IgD-negative memory B cell (primary cell): ENCODE data around the gene PJA2. TPM values are rescaled to one million over a fixed set of nuclear protein-coding genes. Genes with fewer than 3 reads are reported as not detected.

Experiments
- H3K27ac Mint-ChIP-seq, 3 donors: one replicate each; pipeline ENCODE4 v1.8.0; 2020 to 2022; ENCODE audit warnings: mild to moderate bottlenecking in 3 of 3, mixed read lengths in 3 of 3, moderate library complexity in 1 of 3
- H3K27me3 Mint-ChIP-seq: one replicate; pipeline ENCODE4 v1.8.0; 2021; ENCODE audit warnings: mixed read lengths
- H3K36me3 Mint-ChIP-seq: one replicate; pipeline ENCODE4 v1.8.0; 2020; ENCODE audit warnings: mild to moderate bottlenecking, mixed read lengths
- H3K4me1 Mint-ChIP-seq, 3 donors: one replicate each; pipeline ENCODE4 v1.8.0; 2020 to 2022; ENCODE audit warnings: mixed read lengths in 3 of 3, mild to moderate bottlenecking in 1 of 3
- H3K4me3 Mint-ChIP-seq, 4 donors: one replicate each; pipeline ENCODE4 v1.8.0; 2020 to 2022; ENCODE audit warnings: mild to moderate bottlenecking in 4 of 4, mixed read lengths in 4 of 4, moderate library complexity in 3 of 4
- H3K9me3 Mint-ChIP-seq, 3 donors: one replicate each; pipeline ENCODE4 v1.8.0; 2020 to 2021; ENCODE audit warnings: mixed read lengths in 3 of 3, mild to moderate bottlenecking in 1 of 3
- polyA plus RNA-seq: library from polyadenylated mRNA; unstranded; fragments of 300-500 nt; fragmentation: Illumina TruSeq; gene quantifications from one replicate; pipeline ENCODE4 v1.2.3, GENCODE V29; 2021

The PJA2 gene
- polyA plus RNA-seq, 1 donor from 2014 or later, result 45.6 TPM

DNA sequence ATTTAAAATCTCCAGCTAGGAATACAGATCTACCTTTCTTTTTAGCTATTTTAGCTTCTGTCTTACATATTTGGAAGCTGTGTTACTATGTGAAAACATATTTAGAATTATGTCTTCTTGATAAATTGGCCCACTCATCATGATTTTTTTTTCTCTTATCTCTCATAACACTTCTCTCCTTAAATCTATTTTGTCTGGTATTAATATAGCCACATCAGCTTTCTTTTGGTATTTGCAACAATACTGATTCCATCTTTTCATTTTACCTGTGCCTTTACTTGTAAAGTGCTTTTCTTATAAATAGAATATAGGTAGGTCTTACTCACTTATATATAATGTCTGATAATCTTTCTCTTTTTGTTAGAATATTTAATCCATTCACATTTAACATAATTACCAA is 19.6 kb downstream of the PJA2 start:
- peak overlapping the region in 1 of 3 donors; percentile 3 for H3K27ac Mint-ChIP-seq
- H3K27me3 Mint-ChIP-seq, result no peaks in the 10 kb centered on the region
- H3K9me3 Mint-ChIP-seq, result no peaks in the 10 kb centered on the region
- peaks cover 10% of the 10 kb centered on the region for H3K36me3 Mint-ChIP-seq
- peak overlapping the region in 1 of 4 donors; percentile 49 for H3K4me3 Mint-ChIP-seq
- H3K4me1 Mint-ChIP-seq, result peaks cover 45 to 82% (median 63%) of the 10 kb centered on the region in 3 donors

DNA sequence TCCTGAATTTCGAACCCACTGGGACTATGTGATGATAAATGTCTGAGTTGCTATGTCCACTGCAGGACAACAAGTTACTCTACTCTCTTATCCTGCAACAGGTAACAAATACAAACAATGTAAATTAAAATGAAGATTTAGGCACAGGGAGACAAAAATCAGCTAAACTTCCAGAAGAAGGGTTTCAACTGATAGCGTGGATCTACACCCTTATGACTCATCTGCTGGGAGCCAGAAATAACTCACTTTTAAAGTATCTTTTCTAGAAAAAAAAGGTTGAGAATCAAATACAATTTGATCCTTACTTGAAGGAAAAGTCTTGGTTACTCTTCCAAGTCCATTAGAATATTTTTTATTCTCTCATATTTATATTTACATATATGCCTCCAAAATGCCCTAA is 21.4 kb downstream of the PJA2 start:
- H3K27ac Mint-ChIP-seq, result no peak overlapping the region
- peaks cover 41 to 74% (median 58%) of the 10 kb centered on the region in 3 donors for H3K4me1 Mint-ChIP-seq

DNA sequence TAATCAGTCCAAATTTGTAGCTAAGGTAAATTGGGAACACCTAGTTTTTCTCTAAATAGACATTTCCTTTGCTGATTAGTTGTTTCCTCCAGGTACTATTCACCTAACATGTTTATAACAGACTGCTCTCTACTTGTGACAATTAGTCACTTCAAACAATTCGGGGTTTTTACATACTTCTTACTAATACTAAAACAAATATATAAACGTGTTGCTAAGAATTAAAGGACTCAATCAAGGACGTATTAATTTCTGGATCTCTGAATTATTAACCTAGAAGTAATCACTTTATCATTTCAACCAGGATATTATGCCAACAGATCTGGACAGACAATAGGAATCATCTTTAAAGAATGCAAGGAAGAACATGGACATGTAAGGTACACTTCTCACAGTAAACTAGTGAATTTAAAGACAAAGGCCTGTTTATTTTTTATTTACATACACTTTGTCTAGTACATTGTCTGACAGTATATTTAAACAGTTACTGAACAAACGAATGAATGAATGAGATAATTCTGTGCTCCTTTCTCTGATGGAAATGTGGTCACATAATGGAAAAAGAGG is 22.3 kb downstream of the PJA2 start:
- H3K36me3 Mint-ChIP-seq, result peaks cover 6% of the 10 kb centered on the region
- no peak overlapping the region for H3K27ac Mint-ChIP-seq
- no peak overlapping the region for H3K4me3 Mint-ChIP-seq
- H3K9me3 Mint-ChIP-seq, result no peaks in the 10 kb centered on the region
- H3K27me3 Mint-ChIP-seq, result no peaks in the 10 kb centered on the region
- H3K4me1 Mint-ChIP-seq, result peaks cover 37 to 66% (median 54%) of the 10 kb centered on the region in 3 donors

More for the DNA sequence above, 21.4 kb downstream of the PJA2 start:
- Mint-ChIP-seq H3K27me3 (no peaks in the 10 kb centered on the region), H3K9me3 (no peaks in the 10 kb centered on the region), H3K4me3 (no peak overlapping the region), H3K36me3 (peaks cover 10% of the 10 kb centered on the region)

DNA sequence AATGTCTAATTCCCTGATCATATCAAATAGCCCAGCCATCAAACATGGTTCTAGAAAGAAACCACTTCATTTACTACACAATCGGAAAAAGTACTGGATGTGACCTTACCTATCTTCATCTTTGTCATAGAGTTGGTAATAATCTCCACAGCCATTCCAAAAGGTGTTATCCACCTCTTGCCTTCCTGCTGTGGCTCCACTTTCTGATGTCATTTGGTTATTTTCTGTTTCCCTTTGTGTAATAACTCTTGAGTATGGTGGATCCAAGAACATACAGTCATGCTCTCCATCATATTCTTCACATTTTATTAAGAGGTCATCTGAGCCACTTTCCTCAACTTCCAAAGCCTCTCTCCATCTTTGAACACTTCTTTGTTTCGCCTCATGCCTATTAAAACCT is 31.7 kb downstream of the PJA2 start:
- no peaks in the 10 kb centered on the region for H3K9me3 Mint-ChIP-seq
- no peaks in the 10 kb centered on the region for H3K27me3 Mint-ChIP-seq
- no peak overlapping the region for H3K4me3 Mint-ChIP-seq
- peaks cover 4 to 9% (median 6%) of the 10 kb centered on the region in 3 donors for H3K4me1 Mint-ChIP-seq
- no peak overlapping the region for H3K27ac Mint-ChIP-seq
- peaks cover 8% of the 10 kb centered on the region for H3K36me3 Mint-ChIP-seq

DNA sequence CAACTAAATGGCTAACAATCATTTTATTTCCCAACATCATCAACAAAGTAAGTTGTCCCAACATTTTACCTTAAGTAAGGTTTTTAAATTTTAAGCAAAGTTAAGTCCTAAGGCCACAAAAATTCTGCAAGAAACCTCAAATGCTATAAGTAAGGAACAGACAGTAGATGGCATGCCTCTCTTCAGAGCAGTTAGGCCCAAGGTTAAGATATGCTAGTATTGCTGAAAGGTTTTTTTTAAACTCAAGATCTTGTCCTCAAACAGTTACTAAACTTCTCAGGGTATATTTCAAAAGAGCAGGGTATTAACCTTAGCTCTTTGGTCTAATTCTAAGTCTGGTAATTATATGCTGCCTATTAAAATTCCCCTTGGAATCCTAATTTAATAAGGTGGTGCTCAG is 35.1 kb downstream of the PJA2 start:
- H3K27ac Mint-ChIP-seq, result no peak overlapping the region
- H3K9me3 Mint-ChIP-seq, result no peaks in the 10 kb centered on the region
- H3K4me3 Mint-ChIP-seq, result no peak overlapping the region
- H3K36me3 Mint-ChIP-seq, result peaks cover 19% of the 10 kb centered on the region
- no peaks in the 10 kb centered on the region for H3K27me3 Mint-ChIP-seq
- H3K4me1 Mint-ChIP-seq, result peaks cover 15 to 18% (median 15%) of the 10 kb centered on the region in 3 donors

DNA sequence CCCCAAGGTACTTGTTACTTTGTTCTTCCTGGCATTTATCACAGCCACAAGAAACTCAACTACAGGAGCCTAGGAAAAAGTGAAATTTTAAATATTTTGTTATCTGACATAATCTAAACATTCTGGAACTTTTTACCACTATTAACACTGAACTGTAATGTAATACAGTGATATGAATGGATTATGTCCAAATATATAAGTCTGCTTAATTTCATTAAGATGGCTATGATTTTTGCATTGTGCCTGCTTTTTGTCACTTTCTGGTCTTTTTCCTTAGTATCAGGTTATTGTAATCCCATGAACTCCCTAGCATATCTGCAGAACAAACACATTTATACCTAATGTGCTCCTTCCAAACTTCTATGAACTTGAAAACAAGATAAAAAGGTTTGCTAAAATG is 35.8 kb downstream of the PJA2 start:
- H3K27ac Mint-ChIP-seq, result no peak overlapping the region

DNA sequence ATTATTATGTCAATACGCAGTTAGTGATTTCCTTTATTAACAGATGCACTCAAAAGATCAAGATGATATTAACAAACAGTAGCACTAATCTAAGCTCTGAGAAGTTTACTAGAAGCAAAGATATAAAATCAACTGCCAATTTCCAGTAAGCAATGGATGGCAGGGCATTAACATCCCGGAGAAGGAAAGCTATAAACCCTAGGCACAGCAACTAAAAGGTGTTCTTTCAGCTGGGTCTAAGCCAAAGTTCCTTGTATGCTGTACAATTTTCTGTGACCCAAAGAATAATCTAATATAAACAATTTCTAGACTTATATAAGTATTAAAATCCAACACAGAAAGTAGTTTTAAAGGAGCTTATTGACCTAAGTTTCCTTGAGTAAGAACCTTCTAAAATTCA is 39.4 kb downstream of the PJA2 start:
- Mint-ChIP-seq H3K9me3 (peaks cover 0 to 6% (median 1%) of the 10 kb centered on the region in 3 donors), H3K27ac (no peak overlapping the region), H3K36me3 (peaks cover 28% of the 10 kb centered on the region), H3K4me3 (no peak overlapping the region), H3K27me3 (no peaks in the 10 kb centered on the region), H3K4me1 (peaks cover 14 to 23% (median 14%) of the 10 kb centered on the region in 3 donors)

More for the DNA sequence above, 35.8 kb downstream of the PJA2 start:
- no peaks in the 10 kb centered on the region for H3K9me3 Mint-ChIP-seq
- no peak overlapping the region for H3K4me3 Mint-ChIP-seq
- H3K4me1 Mint-ChIP-seq, result peaks cover 15 to 18% (median 15%) of the 10 kb centered on the region in 3 donors
- peaks cover 19% of the 10 kb centered on the region for H3K36me3 Mint-ChIP-seq
- no peaks in the 10 kb centered on the region for H3K27me3 Mint-ChIP-seq

DNA sequence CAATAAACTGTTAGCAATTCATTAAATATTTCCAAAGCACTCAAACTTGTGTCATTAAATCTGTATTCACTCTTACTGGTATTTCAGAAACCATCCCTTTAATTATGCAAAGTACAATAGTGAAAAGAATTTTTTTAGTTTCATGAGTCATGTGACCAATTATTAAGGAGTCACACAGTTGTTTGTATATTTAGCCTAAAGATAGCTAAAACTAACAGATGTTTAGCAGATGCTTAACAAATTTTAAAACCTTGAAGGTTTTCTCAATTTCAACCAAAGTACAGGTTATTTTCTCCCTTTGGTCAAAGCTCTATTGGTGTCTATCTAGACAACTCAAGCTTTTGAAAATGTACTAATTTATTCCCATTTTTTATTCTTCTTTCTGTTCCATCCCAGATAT is 44.1 kb downstream of the PJA2 start:
- no peak overlapping the region for H3K27ac Mint-ChIP-seq
- H3K27me3 Mint-ChIP-seq, result no peaks in the 10 kb centered on the region
- no peak overlapping the region for H3K4me3 Mint-ChIP-seq
- H3K36me3 Mint-ChIP-seq, result peaks cover 22% of the 10 kb centered on the region
- H3K4me1 Mint-ChIP-seq, result peaks cover 8 to 21% (median 10%) of the 10 kb centered on the region in 3 donors
- H3K9me3 Mint-ChIP-seq, result peaks cover 0 to 6% (median 1%) of the 10 kb centered on the region in 3 donors

DNA sequence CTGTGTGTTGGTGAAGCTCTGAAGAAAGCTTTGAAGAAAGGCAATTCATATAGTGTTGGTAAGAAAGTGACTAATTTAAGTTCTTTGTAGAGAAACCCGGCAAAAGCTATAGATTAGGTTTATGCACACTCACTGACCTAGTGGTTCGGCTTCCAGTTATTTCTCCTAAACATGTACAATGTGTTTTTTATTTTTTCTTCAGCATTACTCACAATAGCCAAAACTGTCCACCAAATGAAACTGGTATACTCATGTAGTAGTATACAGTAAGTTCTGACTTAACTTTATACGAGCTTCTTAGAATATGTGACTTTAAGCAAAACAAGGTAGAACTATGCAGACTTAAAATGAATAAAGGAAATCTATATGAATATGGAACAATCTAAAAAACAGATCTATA is 44.8 kb downstream of the PJA2 start:
- H3K27me3 Mint-ChIP-seq, result no peaks in the 10 kb centered on the region
- no peak overlapping the region for H3K27ac Mint-ChIP-seq
- no peak overlapping the region for H3K4me3 Mint-ChIP-seq
- peaks cover 5 to 18% (median 10%) of the 10 kb centered on the region in 3 donors for H3K4me1 Mint-ChIP-seq
- peaks cover 20% of the 10 kb centered on the region for H3K36me3 Mint-ChIP-seq
- peaks cover 0 to 6% (median 1%) of the 10 kb centered on the region in 3 donors for H3K9me3 Mint-ChIP-seq

DNA sequence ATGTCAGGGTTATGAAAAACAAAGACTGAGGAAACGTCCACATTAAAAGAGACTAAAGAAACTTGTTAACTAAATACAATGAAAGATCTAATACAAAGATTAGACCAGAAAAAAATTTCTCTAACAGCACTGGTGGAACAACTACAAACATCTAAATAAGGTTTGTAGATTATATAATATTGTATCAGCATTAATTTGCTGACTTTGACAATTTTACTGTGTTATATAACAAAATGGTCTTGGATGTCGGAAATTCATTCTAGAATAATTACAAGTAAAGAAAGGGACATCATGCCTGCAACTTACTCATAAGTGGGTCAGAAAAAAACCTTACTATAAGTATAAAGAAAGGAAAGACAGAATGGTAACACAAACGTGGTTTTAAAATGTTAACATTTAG is 50.1 kb downstream of the PJA2 start:
- no peak overlapping the region for H3K4me3 Mint-ChIP-seq
- H3K27me3 Mint-ChIP-seq, result no peaks in the 10 kb centered on the region
- H3K9me3 Mint-ChIP-seq, result no peaks in the 10 kb centered on the region
- H3K27ac Mint-ChIP-seq, result no peak overlapping the region
- peaks cover 8% of the 10 kb centered on the region for H3K36me3 Mint-ChIP-seq
- H3K4me1 Mint-ChIP-seq, result peaks cover 2 to 18% (median 5%) of the 10 kb centered on the region in 3 donors

DNA sequence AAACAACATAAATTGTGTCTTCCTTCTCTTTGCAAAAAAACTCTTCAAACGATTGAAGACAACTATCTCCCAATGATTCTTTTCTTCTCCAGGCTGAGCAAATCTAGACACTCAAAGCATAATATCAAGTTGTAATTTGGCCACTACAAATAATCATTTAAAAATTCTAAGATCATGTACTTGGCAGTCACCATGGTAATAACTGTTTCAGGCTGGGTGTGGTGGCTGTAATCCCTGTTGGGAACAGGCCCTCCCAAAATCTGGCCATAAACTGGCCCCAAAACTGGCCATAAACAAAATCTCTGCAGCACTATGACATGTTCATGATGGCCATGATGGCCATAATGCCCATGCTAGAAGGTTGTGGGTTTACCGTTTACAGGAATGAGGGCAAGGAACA is 52.0 kb downstream of the PJA2 start:
- H3K4me1 Mint-ChIP-seq, result peaks cover 0 to 18% (median 4%) of the 10 kb centered on the region in 3 donors
- peaks cover 5% of the 10 kb centered on the region for H3K36me3 Mint-ChIP-seq
- no peak overlapping the region for H3K27ac Mint-ChIP-seq
- no peak overlapping the region for H3K4me3 Mint-ChIP-seq
- H3K27me3 Mint-ChIP-seq, result no peaks in the 10 kb centered on the region
- H3K9me3 Mint-ChIP-seq, result no peaks in the 10 kb centered on the region

DNA sequence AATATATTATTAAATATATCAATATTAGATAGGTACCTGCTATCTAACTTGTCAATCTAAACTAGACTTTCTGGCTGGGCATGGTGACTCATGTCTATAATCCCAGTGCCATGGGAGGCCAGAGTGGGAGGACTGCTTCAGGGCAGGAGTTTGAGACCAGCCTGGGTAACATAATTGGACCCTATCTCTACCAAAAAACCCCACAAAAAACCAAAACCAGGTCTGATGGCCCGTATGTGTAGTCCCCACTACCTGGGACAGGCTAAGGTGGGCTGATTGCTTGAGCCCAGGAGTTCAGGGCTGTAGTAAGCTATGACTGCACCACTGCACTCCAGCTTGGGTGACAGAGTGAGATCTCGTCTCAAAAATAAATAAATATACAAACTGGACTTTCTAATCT is 55.0 kb downstream of the PJA2 start:
- H3K36me3 Mint-ChIP-seq, result peaks cover 3% of the 10 kb centered on the region
- no peaks in the 10 kb centered on the region for H3K27me3 Mint-ChIP-seq
- no peak overlapping the region for H3K27ac Mint-ChIP-seq
- no peak overlapping the region for H3K4me3 Mint-ChIP-seq
- no peaks in the 10 kb centered on the region for H3K9me3 Mint-ChIP-seq
- H3K4me1 Mint-ChIP-seq, result peaks cover 0 to 8% (median 4%) of the 10 kb centered on the region in 3 donors

DNA sequence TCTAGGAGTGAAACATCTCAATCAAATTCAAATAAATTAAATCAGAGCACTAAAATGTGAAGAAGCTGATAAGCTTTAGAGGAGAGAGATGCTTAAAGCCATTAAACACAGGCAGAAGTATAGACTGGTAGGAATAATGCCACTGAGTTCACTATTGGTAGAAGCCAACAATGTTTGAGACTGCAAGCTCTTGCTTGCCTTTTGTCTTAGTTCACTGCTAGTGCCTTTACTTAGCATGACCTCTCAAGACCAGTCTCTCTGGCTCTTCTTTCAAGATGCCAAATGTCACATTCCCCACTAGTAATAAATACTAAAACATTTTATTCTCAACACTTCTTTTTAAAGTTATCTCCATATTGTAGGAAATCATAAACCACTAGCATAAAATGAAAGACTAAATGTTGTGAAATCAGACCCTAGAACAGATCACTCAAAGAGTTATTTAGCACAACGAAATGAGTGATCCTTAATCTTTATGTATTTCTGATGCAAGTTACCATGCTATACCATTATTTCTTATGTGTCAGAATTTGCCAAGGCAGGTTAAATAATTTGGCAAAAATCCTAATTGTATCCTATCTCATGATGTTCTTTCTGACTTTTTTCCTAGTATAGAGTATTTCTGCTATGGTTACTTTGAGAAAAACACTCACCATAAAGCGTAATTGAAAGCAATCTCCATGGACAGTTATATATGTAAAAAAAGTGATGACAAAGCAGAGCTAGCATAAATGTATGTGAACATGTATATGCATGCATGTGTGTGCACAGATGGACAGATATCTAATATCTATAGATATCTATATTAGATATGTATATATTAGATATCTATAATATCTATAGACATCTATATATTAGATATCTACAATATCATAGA is 57.5 kb downstream of the PJA2 start:
- H3K27me3 Mint-ChIP-seq, result no peaks in the 10 kb centered on the region
- peaks cover 1% of the 10 kb centered on the region for H3K36me3 Mint-ChIP-seq
- H3K9me3 Mint-ChIP-seq, result no peaks in the 10 kb centered on the region
- H3K4me1 Mint-ChIP-seq, result peaks cover 2 to 4% (median 3%) of the 10 kb centered on the region in 3 donors
- no peak overlapping the region for H3K4me3 Mint-ChIP-seq
- H3K27ac Mint-ChIP-seq, result no peak overlapping the region

DNA sequence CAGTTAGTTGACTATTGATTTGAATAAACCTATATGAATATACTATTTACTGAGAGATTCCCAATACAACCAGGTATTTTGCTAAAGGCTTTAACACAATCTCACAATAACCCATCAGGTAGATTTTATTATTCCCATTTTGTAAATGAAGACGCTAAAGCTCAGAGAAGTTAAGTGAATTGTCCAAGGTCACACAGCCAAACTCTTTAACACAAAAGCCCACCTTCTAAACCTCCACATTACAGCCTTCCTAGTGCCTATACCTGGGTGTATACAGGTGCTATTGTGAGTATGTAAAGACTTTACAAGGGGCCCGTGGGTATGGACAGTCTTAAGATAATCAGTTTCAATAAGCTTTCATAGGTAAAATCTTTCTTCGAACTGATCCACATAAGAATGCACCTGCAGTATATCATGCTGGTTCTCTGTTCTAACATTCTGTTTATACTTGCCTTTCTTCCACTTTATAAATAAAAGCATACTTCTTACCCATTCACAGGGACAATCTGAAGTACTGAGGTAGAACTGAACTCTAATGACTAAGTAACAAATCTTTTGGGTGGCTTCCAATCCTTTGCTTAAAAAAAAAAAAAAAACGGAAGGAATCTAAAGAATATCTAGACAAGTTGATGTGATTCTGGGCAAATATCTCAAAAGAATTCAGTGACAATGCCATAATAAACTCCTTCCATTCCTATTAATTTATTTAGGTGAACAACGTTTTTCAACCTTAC is 59.1 kb downstream of the PJA2 start:
- Mint-ChIP-seq H3K9me3 (no peaks in the 10 kb centered on the region), H3K27ac (peak overlapping the region in 1 of 3 donors; percentile 16), H3K4me3 (no peak overlapping the region), H3K27me3 (no peaks in the 10 kb centered on the region), H3K4me1 (peaks cover 0 to 6% (median 4%) of the 10 kb centered on the region in 3 donors), H3K36me3 (peaks cover 1% of the 10 kb centered on the region)

DNA sequence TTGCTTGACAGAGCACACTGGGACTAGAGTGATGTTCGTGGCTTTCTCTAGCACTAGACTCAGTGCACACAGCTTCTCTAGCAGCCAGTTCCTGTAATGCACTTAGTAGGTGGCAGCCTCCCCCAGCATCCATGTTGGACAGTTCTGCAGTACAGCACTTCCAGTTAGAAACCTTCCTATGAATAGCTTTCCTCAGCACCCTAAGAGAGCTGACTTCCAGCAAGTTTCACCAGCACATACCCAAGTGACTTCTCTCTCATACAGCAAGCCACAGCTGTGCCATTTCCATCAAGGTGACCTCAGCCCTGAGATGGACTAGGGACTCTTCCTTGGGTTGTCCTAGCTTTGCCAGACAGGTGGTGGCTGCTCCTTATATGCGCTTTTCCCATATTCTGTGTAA is 60.4 kb downstream of the PJA2 start:
- Mint-ChIP-seq H3K4me3 (no peak overlapping the region), H3K36me3 (peaks cover 1% of the 10 kb centered on the region), H3K4me1 (peaks cover 0 to 6% (median 4%) of the 10 kb centered on the region in 3 donors)

More for the DNA sequence above, 60.4 kb downstream of the PJA2 start:
- no peaks in the 10 kb centered on the region for H3K9me3 Mint-ChIP-seq
- no peaks in the 10 kb centered on the region for H3K27me3 Mint-ChIP-seq
- H3K27ac Mint-ChIP-seq, result peak overlapping the region in 1 of 3 donors; percentile 82
